Common myeloid progenitor, CD34-positive (primary cell): Measurements from ENCODE around the gene RNF11.

ENCODE experiments used
- CTCF ChIA-PET: fragments of 350-600 bp; sonication (Branson Sonifier 250); formaldehyde crosslinking; loops from one replicate; lab custom pipeline; 2021; ENCODE audit warnings: antibody characterized with exemption; lab: Charles Lee
- POLR2A ChIA-PET: fragments of 350-600 bp; sonication (Branson Sonifier 250); formaldehyde crosslinking; loops from one replicate; lab custom pipeline; 2021; ENCODE audit warnings: antibody characterized with exemption; lab: Charles Lee
- DNase-seq, 3 donors: peaks; one replicate each; pipeline versions ENCODE4 v3.0.0 to v3.0.0-alpha.2; 2013
- H3K27ac ChIP-seq, 2 experiments: 1 replicate in 1 of 2; 2 replicates in 1 of 2; pipeline ENCODE4 v1.7.0; 2013; ENCODE audit warnings: inconsistent platforms in 2 of 2, low read length in 2 of 2, mild to moderate bottlenecking in 2 of 2, low read depth in 1 of 2, moderate library complexity in 1 of 2; ENCODE audit not compliant: severe bottlenecking in 2 of 2, insufficient read depth in 1 of 2, poor library complexity in 1 of 2
- H3K27me3 ChIP-seq, 5 experiments: replicated peaks in 2 of 5; 1 replicate in 3 of 5; 2 replicates in 2 of 5; pipeline versions ENCODE4 v1.6.1 to v1.7.0; 2013; ENCODE audit warnings: low read length in 4 of 5, mild to moderate bottlenecking in 2 of 5, moderate library complexity in 2 of 5, inconsistent platforms in 1 of 5; ENCODE audit not compliant: insufficient read depth in 5 of 5, control insufficient read depth in 4 of 5
- H3K36me3 ChIP-seq, 4 experiments: 1 replicate in 2 of 4; 2 replicates in 2 of 4; pipeline versions ENCODE4 v1.6.1 to v1.7.0; 2013; ENCODE audit warnings: low read length in 3 of 4, control low read depth in 1 of 4, mild to moderate bottlenecking in 1 of 4; ENCODE audit not compliant: control insufficient read depth in 4 of 4, insufficient read depth in 4 of 4
- H3K4me1 ChIP-seq, 4 experiments: 1 replicate in 3 of 4; 2 replicates in 1 of 4; pipeline versions ENCODE4 v1.6.1 to v1.7.1; 2013; ENCODE audit warnings: low read length in 3 of 4, mild to moderate bottlenecking in 3 of 4, control low read depth in 1 of 4, inconsistent platforms in 1 of 4, moderate library complexity in 1 of 4; ENCODE audit not compliant: control insufficient read depth in 4 of 4, insufficient read depth in 4 of 4; ENCODE audit errors: control extremely low read depth in 1 of 4
- H3K4me3 ChIP-seq, 7 experiments: 1 replicate in 4 of 7; 2 replicates in 3 of 7; pipeline versions ENCODE4 v1.5.1 to v1.7.0; 2013; ENCODE audit warnings: mild to moderate bottlenecking in 7 of 7, low read length in 6 of 7, moderate library complexity in 6 of 7, inconsistent platforms in 2 of 7, low read depth in 2 of 7, control low read depth in 1 of 7; ENCODE audit not compliant: insufficient read depth in 4 of 7, control insufficient read depth in 1 of 7; ENCODE audit errors: extremely low read depth in 1 of 7
- H3K9me3 ChIP-seq, 5 experiments: 1 replicate in 4 of 5; 2 replicates in 1 of 5; pipeline versions ENCODE4 v1.6.1 to v1.7.1; 2013; ENCODE audit warnings: low read length in 4 of 5, mild to moderate bottlenecking in 2 of 5, inconsistent platforms in 1 of 5, low read depth in 1 of 5, moderate library complexity in 1 of 5; ENCODE audit not compliant: control insufficient read depth in 4 of 5, insufficient read depth in 2 of 5; ENCODE audit errors: control extremely low read depth in 1 of 5
- WGBS: methylation state at CpG from one replicate; pipeline ENCODE4 v1.1.5; 2013; ENCODE audit not compliant: insufficient coverage; 5-methylcytosine and 5-hydroxymethylcytosine counted together

Gene RNF11

DNA sequence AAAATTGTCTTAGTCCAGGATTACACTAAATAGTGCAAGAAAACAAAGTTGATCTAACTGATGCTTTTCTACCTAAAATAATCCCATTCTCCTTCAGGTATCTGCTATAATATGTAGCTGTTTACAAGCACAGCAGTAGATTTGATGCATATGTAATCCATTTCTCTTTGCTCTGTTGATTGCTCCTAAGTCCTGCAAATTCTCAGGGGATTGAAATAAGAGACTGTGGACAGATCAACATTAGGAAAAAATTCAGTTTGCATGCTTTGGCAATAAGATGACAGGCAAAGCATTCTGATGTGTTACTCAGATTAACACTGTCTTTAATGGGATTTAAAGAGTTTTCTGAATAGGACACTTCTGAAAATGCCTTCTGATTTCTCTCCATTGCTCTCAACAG is 34.7 kb downstream of the RNF11 start:
- no peak overlapping the region for H3K27ac ChIP-seq
- DNase-seq, result no peak
- peaks cover 4 to 15% (median 9%) of the 10 kb centered on the region in 4 experiments for H3K36me3 ChIP-seq
- H3K27me3 ChIP-seq, result no peaks in the 10 kb centered on the region
- ChIA-PET POLR2A (interaction anchor here (1.7 kb wide), 1 partner anchor 35 kb away, joined by 4 read pairs; the partner anchor contains the start of gene RNF11), CTCF (interaction anchor here (1.4 kb wide), 1 partner anchor 17 kb away, joined by 3 read pairs; no protein-coding TSS in a partner anchor)
- peaks cover 8 to 33% (median 22%) of the 10 kb centered on the region in 4 experiments for H3K4me1 ChIP-seq
- H3K9me3 ChIP-seq, result no peaks in the 10 kb centered on the region
- no peak overlapping the region for H3K4me3 ChIP-seq

DNA sequence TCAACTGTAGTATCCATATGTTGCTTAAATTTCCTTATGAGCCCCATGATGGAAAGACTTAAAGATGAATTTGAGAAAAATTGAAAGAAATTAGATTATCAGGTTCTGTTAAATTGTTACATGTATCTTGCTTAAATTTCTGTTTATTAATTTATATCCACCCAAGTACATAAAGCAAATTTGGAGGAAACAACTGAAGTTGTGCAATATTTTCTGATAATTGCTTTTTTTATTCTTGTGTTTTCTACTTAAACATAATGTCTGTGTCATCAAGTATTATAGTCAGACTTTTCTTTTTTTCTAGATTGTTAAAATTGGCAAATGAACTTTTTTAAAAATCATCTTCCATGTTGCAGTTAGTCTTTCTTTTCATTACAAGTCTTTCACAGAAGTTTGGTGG is 36.8 kb downstream of the RNF11 start:
- no peak for DNase-seq
- Histone ChIP-seq H3K9me3 (no peaks in the 10 kb centered on the region), H3K27me3 (no peaks in the 10 kb centered on the region), H3K4me3 (no peak overlapping the region), H3K4me1 (peaks cover 3 to 13% (median 6%) of the 10 kb centered on the region in 4 experiments), H3K36me3 (peaks cover 6 to 15% (median 10%) of the 10 kb centered on the region in 4 experiments), H3K27ac (no peak overlapping the region)
- POLR2A ChIA-PET, result no interaction called here
- CTCF ChIA-PET, result no interaction called here

GRCh38 chr1:51274676-51275075 is 38.6 kb downstream of the RNF11 start:
- ChIA-PET POLR2A (no interaction called here), CTCF (no interaction called here)
- no peak for DNase-seq
- Histone ChIP-seq H3K27me3 (no peaks in the 10 kb centered on the region), H3K9me3 (no peaks in the 10 kb centered on the region), H3K36me3 (peaks cover 6 to 15% (median 11%) of the 10 kb centered on the region in 4 experiments), H3K4me1 (no peaks in the 10 kb centered on the region), H3K4me3 (no peak overlapping the region), H3K27ac (no peak overlapping the region)
- 100% methylated on average over 1 of the region's 6 CpGs for WGBS

DNA sequence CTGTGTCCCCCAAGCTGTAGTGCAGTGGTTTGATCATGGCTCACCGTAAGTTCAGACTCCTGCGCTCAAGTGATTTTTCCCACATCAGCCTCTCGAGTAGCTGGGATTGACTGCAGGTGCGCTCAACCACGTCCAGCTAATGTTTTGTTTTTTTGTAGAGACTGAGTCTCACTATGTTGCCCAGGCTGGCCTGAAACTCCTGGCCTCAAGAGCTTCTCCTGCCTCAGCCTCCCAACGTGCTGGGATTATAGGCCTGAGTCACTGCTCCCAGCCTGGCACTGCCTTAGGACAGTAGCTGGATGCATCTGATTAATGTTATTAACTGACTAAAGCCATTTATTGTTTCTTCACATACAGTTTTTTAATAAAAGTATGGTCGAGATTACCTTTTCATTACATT is 40.2 kb downstream of the RNF11 start:
- H3K27ac ChIP-seq, result no peak overlapping the region
- peaks cover 2 to 4% (median 3%) of the 10 kb centered on the region in 4 experiments for H3K36me3 ChIP-seq
- CTCF ChIA-PET, result no interaction called here
- 97% methylated on average over 4 of the region's 7 CpGs for WGBS
- no peaks in the 10 kb centered on the region for H3K9me3 ChIP-seq
- H3K4me3 ChIP-seq, result no peak overlapping the region
- no peaks in the 10 kb centered on the region for H3K27me3 ChIP-seq
- no peak for DNase-seq
- H3K4me1 ChIP-seq, result no peaks in the 10 kb centered on the region
- POLR2A ChIA-PET, result no interaction called here

- Histone ChIP-seq H3K4me1 (peaks cover 0 to 9% (median 5%) of the 10 kb centered on the region in 4 experiments), H3K36me3 (peaks cover 0 to 2% (median 2%) of the 10 kb centered on the region in 4 experiments), H3K27ac (no peak overlapping the region), H3K9me3 (no peaks in the 10 kb centered on the region), H3K27me3 (no peaks in the 10 kb centered on the region), H3K4me3 (no peak overlapping the region)
- ChIA-PET POLR2A (interaction anchor here (0.6 kb wide), 1 partner anchor 71 kb away, joined by 8 read pairs; no protein-coding TSS in a partner anchor), CTCF (interaction anchor here (1.1 to 3.0 kb wide), 4 partner anchors 11 to 16 kb away, joined by 3 to 9 read pairs (median 4); no protein-coding TSS in a partner anchor)
- no CpG with 5 or more reads among the region's 4 CpGs for WGBS
- DNase-seq, result no peak
Measured at GRCh38 chr1:51280321-51280978, 44.4 kb downstream of the RNF11 start.

GRCh38 chr1:51281807-51282206 is 45.7 kb downstream of the RNF11 start:
- ChIA-PET CTCF (no interaction called here), POLR2A (no interaction called here)
- H3K27me3 ChIP-seq, result no peaks in the 10 kb centered on the region
- H3K4me1 ChIP-seq, result peaks cover 0 to 9% (median 5%) of the 10 kb centered on the region in 4 experiments
- WGBS, result 100% methylated on average over 4 of the region's 5 CpGs
- H3K4me3 ChIP-seq, result no peak overlapping the region
- DNase-seq, result no peak
- no peaks in the 10 kb centered on the region for H3K9me3 ChIP-seq
- peaks cover 0 to 2% (median under 1%) of the 10 kb centered on the region in 4 experiments for H3K36me3 ChIP-seq
- no peak overlapping the region for H3K27ac ChIP-seq

- Histone ChIP-seq H3K4me3 (no peak overlapping the region), H3K27me3 (no peaks in the 10 kb centered on the region), H3K4me1 (peaks cover 0 to 9% (median 5%) of the 10 kb centered on the region in 4 experiments), H3K9me3 (no peaks in the 10 kb centered on the region), H3K27ac (no peak overlapping the region), H3K36me3 (peaks cover 0 to 2% (median under 1%) of the 10 kb centered on the region in 4 experiments)
- 96% methylated on average over 3 of the region's 5 CpGs for WGBS
- DNase-seq, result no peak
- POLR2A ChIA-PET, result no interaction called here
- CTCF ChIA-PET, result interaction anchor here (1.0 kb wide), 1 partner anchor 14 kb away, joined by 4 read pairs; no protein-coding TSS in a partner anchor
Measured at GRCh38 chr1:51282605-51283004, 46.5 kb downstream of the RNF11 start.
